ENCODE results near the gene ANKHD1.

Gene ANKHD1

DNA sequence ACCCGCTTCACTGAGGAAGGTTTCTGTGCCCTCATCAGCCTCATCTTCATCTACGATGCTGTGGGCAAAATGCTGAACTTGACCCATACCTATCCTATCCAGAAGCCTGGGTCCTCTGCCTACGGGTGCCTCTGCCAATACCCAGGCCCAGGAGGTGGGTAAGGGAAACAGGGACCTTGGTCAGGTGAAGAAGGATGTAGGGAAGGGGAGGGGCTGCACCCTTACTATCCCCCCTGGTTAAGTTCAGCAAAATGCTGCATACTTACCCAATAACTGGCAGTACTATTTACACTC, 37.2 kb upstream of the ANKHD1 start:
- DNase-seq (ENCODE audit: low read depth): no peak
- H3K4me3 ChIP-seq (ENCODE audit: low read depth, low read length): no peak overlapping the region

DNA sequence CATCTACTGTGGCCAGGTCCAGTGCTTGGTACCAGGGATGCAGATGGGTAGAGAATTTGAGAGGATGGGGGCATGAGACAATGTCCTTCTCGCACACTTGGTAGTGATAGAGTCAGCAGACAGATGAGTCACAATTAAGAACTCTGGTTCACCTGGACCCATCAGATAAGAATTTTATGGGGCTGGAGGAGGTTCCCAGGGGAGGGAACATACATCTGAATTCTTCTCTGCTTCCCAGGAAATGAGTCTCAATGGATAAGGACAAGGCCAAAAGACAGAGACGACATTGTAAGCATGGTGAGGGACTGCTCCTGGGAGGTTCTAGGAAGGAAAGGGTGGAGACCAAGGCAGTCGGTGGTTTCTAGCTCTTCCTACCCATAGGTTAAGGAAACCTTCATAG, 36.4 kb upstream of the ANKHD1 start:
- no peak for DNase-seq (ENCODE audit: low read depth)
- no peak overlapping the region for H3K4me3 ChIP-seq (ENCODE audit: low read depth, low read length)
- TF ChIP-seq, protein P1, sequence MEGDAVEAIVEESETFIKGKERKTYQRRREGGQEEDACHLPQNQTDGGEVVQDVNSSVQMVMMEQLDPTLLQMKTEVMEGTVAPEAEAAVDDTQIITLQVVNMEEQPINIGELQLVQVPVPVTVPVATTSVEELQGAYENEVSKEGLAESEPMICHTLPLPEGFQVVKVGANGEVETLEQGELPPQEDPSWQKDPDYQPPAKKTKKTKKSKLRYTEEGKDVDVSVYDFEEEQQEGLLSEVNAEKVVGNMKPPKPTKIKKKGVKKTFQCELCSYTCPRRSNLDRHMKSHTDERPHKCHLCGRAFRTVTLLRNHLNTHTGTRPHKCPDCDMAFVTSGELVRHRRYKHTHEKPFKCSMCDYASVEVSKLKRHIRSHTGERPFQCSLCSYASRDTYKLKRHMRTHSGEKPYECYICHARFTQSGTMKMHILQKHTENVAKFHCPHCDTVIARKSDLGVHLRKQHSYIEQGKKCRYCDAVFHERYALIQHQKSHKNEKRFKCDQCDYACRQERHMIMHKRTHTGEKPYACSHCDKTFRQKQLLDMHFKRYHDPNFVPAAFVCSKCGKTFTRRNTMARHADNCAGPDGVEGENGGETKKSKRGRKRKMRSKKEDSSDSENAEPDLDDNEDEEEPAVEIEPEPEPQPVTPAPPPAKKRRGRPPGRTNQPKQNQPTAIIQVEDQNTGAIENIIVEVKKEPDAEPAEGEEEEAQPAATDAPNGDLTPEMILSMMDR (IDR thresholded peaks at IDR 0.05; ENCODE audit: insufficient read depth, low read depth, low read length, missing control alignments): no peak

More for the DNA sequence above, 37.2 kb upstream of the ANKHD1 start:
- TF ChIP-seq, protein P1 (IDR thresholded peaks at IDR 0.05; ENCODE audit: insufficient read depth, low read depth, low read length, missing control alignments): no peak

DNA sequence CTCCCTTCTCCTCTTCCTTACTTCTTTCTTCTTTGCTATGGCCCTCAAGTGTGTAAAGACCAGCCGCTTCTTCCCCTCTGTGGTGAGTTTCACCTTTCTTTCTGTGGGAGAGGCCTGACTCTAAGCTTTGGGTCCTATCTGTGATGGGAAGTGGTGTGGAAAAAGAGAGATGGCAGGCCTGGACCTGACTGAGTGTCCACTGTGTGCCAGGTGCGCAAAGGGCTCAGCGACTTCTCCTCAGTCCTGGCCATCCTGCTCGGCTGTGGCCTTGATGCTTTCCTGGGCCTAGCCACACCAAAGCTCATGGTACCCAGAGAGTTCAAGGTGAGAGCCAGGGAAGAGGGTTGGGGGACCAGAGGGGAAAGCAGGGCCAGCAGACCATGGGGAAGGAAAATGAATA, 35.7 kb upstream of the ANKHD1 start:
- DNase-seq (ENCODE audit: low read depth): no peak
- TF ChIP-seq, protein P1 (IDR thresholded peaks at IDR 0.05; ENCODE audit: insufficient read depth, low read depth, low read length, missing control alignments): no peak
- no peak overlapping the region for H3K4me3 ChIP-seq (ENCODE audit: low read depth, low read length)

DNA sequence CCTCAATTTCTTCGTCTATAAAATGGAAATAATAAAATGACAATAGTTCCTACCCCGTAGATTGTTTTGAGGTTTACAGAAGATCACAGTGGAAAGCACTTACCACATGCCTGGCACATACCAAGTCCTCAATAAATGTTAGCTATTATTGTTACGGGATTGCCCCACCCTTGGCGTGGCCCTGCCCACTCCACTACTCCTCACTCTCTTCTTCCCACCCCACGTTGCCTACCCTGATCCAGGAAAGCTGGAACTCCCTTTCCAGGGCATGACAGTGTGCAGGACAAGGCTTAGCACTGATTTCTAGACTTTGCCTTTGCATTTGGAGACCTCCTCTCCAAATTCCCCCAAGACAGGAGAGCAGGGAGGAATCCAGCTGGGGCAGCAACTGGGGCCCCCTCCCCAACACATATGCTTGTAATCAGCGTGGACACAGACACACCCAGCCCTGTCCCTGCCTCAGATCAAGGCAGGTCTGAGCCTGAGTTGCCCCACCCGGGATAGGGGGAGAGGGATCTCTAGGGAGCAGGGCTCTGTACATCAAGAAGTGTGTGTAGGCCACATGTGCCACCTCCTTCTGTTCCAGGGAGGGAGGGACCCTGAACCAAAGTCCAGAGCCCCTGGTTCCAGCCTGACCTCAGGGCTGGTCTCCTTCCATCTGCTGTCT, 34.9 kb upstream of the ANKHD1 start:
- TF ChIP-seq, protein P1 (IDR thresholded peaks at IDR 0.05; ENCODE audit: insufficient read depth, low read depth, low read length, missing control alignments): no peak
- no peak for DNase-seq (ENCODE audit: low read depth)
- H3K4me3 ChIP-seq (ENCODE audit: low read depth, low read length): no peak overlapping the region

DNA sequence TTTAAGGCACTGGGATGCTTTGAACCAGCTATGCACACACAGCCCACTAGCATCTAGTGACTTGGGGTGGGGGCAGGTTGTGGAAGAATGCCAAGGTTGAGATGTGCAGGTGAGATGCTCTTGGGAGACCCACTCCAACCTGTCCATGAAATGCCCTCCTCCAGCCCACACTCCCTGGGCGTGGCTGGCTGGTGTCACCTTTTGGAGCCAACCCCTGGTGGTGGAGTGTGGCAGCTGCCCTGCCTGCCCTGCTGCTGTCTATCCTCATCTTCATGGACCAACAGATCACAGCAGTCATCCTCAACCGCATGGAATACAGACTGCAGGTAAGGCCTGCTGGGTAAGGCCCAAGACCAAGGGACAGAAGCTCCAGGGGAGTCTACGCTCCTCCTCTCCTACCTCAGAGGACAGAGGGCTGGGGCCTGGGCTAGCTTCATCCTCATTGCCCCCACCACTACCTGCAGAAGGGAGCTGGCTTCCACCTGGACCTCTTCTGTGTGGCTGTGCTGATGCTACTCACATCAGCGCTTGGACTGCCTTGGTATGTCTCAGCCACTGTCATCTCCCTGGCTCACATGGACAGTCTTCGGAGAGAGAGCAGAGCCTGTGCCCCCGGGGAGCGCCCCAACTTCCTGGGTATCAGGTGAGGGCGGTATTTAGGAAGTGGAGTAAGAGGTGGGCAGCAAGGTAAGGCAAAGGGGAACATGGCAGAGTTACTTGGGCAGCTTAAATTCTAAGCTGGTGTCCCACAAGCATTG, 34.2 kb upstream of the ANKHD1 start:
- DNase-seq (ENCODE audit: low read depth): no peak
- H3K4me3 ChIP-seq (ENCODE audit: low read depth, low read length): no peak overlapping the region
- TF ChIP-seq, protein P1 (IDR thresholded peaks at IDR 0.05; ENCODE audit: insufficient read depth, low read depth, low read length, missing control alignments): no peak

DNA sequence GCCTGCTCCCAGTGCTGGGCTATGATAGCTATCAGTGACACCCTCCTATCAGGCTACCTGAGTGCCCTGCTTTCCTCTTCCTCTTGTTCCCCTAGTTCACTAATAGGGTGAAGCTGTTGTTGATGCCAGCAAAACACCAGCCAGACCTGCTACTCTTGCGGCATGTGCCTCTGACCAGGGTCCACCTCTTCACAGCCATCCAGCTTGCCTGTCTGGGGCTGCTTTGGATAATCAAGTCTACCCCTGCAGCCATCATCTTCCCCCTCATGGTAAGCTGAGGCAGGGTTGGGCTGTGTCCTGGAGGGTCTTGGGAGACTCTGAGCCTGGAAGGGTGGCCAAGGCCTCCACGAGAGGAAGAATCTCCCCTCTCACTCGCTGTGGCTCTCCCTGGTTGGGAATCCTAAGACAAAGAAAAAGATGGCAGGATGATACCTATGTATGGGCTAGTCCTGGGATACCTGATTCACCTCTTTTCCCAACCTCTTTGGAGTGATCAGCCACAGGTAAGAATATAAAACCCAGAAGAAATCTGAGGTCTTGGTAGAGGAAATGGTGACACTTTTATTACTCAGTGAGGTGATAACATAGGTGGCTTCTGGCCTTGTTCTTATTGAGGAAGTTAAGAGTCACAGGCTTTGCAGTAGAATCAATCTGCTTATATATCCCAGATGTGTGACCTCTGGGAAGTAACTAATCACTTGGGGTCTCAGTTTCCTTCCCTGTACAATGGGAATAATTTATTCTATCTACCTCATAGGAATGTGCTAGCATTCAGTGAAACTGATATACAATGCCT, 30.1 kb upstream of the ANKHD1 start:
- DNase-seq (ENCODE audit: low read depth): no peak
- TF ChIP-seq, protein P1 (IDR thresholded peaks at IDR 0.05; ENCODE audit: insufficient read depth, low read depth, low read length, missing control alignments): no peak
- no peak overlapping the region for H3K4me3 ChIP-seq (ENCODE audit: low read depth, low read length)

Measured in GM12865 (cell line).